B cell (primary cell): ENCODE data around the gene LRRN2.

Experiments
- CTCF ChIP-seq: fragments of 200-600 bp; IDR thresholded peaks from one replicate; pipeline ENCODE4 v1.8.0; 2022; ENCODE audit warnings: antibody characterized with exemption, mild to moderate bottlenecking
- EZH2 ChIP-seq: IDR thresholded peaks from 2 replicates; pipeline ENCODE4 v1.6.1; 2012; ENCODE audit warnings: borderline replicate concordance, low read depth, mild to moderate bottlenecking, moderate library complexity, low read length; ENCODE audit not compliant: insufficient read depth, poor library complexity, severe bottlenecking

- TF ChIP-seq EZH2 (no peak), CTCF (no peak)
Observed at GRCh38 chr1:204692325-204692840, 6.8 kb upstream of the LRRN2 start.
